Activated CD4-positive, CD25-positive, alpha-beta regulatory T cell treated with anti-CD3 and anti-CD28 coated beads, Interleukin-2, amount 50 U/mL, for 72 hours (primary cell): Measurements from ENCODE around the gene RHOF.
A peak's percentile ranks its signal among the peaks of the same experiment; 100 is the strongest.

Source experiments
- DNase-seq: peaks from one replicate; pipeline ENCODE4 v3.0.0; 2021

RHOF gene

GRCh38 chr12:121804417-121805111, 11.1 kb upstream of the RHOF start:
- peak; percentile 53 for DNase-seq

GRCh38 chr12:121803861-121804416, 10.5 kb upstream of the RHOF start, which contains the start of gene SETD1B:
TSS of gene SETD1B (plus strand) at chr12:121804009. CDS start at chr12:121804738, 729 bp downstream.
- DNase-seq: peak; percentile 62

GRCh38 chr12:121802843-121803698, 9.6 kb upstream of the RHOF start:
- DNase-seq: peak; percentile 87

GRCh38 chr12:121802485-121802842, 9.0 kb upstream of the RHOF start:
- no peak for DNase-seq

GRCh38 chr12:121801595-121802484, 8.4 kb upstream of the RHOF start:
- no peak for DNase-seq

GRCh38 chr12:121800694-121801594, 7.5 kb upstream of the RHOF start:
- DNase-seq: peak; percentile 79

- DNase-seq: peak; percentile 86
Observed at GRCh38 chr12:121799842-121800693, 6.6 kb upstream of the RHOF start.

- no peak for DNase-seq
Observed at GRCh38 chr12:121799156-121799841, 5.8 kb upstream of the RHOF start.

- DNase-seq: no peak
Observed at GRCh38 chr12:121798787-121799155, 5.3 kb upstream of the RHOF start.

GRCh38 chr12:121797937-121798786, 4.7 kb upstream of the RHOF start:
- no peak for DNase-seq

- no peak for DNase-seq
Observed at GRCh38 chr12:121796855-121797751, 3.6 kb upstream of the RHOF start.

GRCh38 chr12:121795034-121795968, 1.8 kb upstream of the RHOF start:
- peak; percentile 88 for DNase-seq

GRCh38 chr12:121794534-121795033, 1.1 kb upstream of the RHOF start:
- peak; percentile 65 for DNase-seq

- peak; percentile 96 for DNase-seq
Observed at GRCh38 chr12:121793838-121794533, 498 bp upstream of the RHOF start.

GRCh38 chr12:121792607-121793439, 665 bp downstream of the RHOF start:
- DNase-seq: peak; percentile 66
